T-cell (primary cell): ENCODE data around the gene SH3RF2. TPM values are rescaled to one million over a fixed set of nuclear protein-coding genes. Genes with fewer than 3 reads are reported as not detected.

Source experiments
- ATAC-seq, 4 experiments: fragments of 200-7000 bp in 3 of 4; fragments of 150-1000 bp in 1 of 4; cut with Tn5 transposase; replicated peaks in 1 of 4; 1 replicate in 3 of 4; 2 replicates in 1 of 4; pipeline ENCODE4 v1.10.0; 2021; ENCODE audit warnings: moderate library complexity in 3 of 4, mild to moderate bottlenecking in 2 of 4, moderate number of reproducible peaks in 1 of 4
- CTCF ChIA-PET, 2 donors: fragments of 300-600 bp; sonication (Branson Sonifier 250); formaldehyde crosslinking; loops; one replicate each; lab custom pipeline; 2022; ENCODE audit warnings: antibody characterized with exemption in 2 of 2; lab: Charles Lee
- POLR2A ChIA-PET, 2 donors: fragments of 300-600 bp; sonication (Branson Sonifier 250); formaldehyde crosslinking; loops; one replicate each; lab custom pipeline; 2022; ENCODE audit warnings: antibody characterized with exemption in 2 of 2; lab: Charles Lee
- DNase-seq, 35 experiments: peaks; one replicate each; pipeline versions ENCODE4 v3.0.0 to v3.0.0-alpha.2; 2013 to 2023
- H3K27ac ChIP-seq: one replicate; pipeline ENCODE4 v1.5.1; 2013; ENCODE audit warnings: low read length
- H3K27me3 ChIP-seq, 2 experiments: replicated peaks in 1 of 2; 1 replicate in 1 of 2; 2 replicates in 1 of 2; pipeline versions ENCODE4 v1.6.1 to v1.7.0; 2013; ENCODE audit warnings: low read length in 1 of 2, mixed read lengths in 1 of 2; ENCODE audit not compliant: control insufficient read depth in 2 of 2, insufficient read depth in 2 of 2; ENCODE audit errors: extremely low read depth in 1 of 2
- H3K36me3 ChIP-seq, 2 donors: 1 replicate in 1 of 2; 2 replicates in 1 of 2; pipeline versions ENCODE4 v1.6.1 to v1.7.0; 2013; ENCODE audit warnings: low read length in 1 of 2; ENCODE audit not compliant: control insufficient read depth in 2 of 2, insufficient read depth in 1 of 2; ENCODE audit errors: extremely low read depth in 1 of 2
- H3K4me1 ChIP-seq, 2 experiments: 1 replicate in 1 of 2; 2 replicates in 1 of 2; pipeline versions ENCODE4 v1.6.1 to v1.7.0; 2013; ENCODE audit warnings: low read length in 2 of 2, mixed read lengths in 1 of 2; ENCODE audit not compliant: insufficient read depth in 2 of 2, control insufficient read depth in 1 of 2; ENCODE audit errors: extremely low read depth in 1 of 2
- H3K4me3 ChIP-seq, 2 donors: 1 replicate in 1 of 2; 2 replicates in 1 of 2; pipeline versions ENCODE4 v1.5.1 to v1.7.0; 2013; ENCODE audit warnings: mild to moderate bottlenecking in 2 of 2, low read length in 1 of 2, moderate library complexity in 1 of 2; ENCODE audit not compliant: control insufficient read depth in 1 of 2; ENCODE audit errors: extremely low read depth in 1 of 2
- H3K9me3 ChIP-seq: 2 replicates; pipeline ENCODE4 v1.7.0; 2013
- H3K27ac Mint-ChIP-seq, 2 donors: one replicate each; pipeline ENCODE4 v1.8.0; 2020 to 2021; ENCODE audit warnings: mild to moderate bottlenecking in 2 of 2, mixed read lengths in 2 of 2
- H3K27me3 Mint-ChIP-seq, 2 donors: one replicate each; pipeline ENCODE4 v1.8.0; 2021 to 2022; ENCODE audit warnings: mixed read lengths in 2 of 2
- H3K36me3 Mint-ChIP-seq: one replicate; pipeline ENCODE4 v1.8.0; 2021; ENCODE audit warnings: mixed read lengths
- H3K4me1 Mint-ChIP-seq, 3 donors: one replicate each; pipeline ENCODE4 v1.8.0; 2020 to 2022; ENCODE audit warnings: mixed read lengths in 3 of 3, mild to moderate bottlenecking in 1 of 3
- H3K4me3 Mint-ChIP-seq, 3 donors: one replicate each; pipeline ENCODE4 v1.8.0; 2020 to 2022; ENCODE audit warnings: mild to moderate bottlenecking in 3 of 3, mixed read lengths in 3 of 3, moderate library complexity in 3 of 3
- H3K9me3 Mint-ChIP-seq, 3 donors: one replicate each; pipeline ENCODE4 v1.8.0; 2020 to 2022; ENCODE audit warnings: mixed read lengths in 3 of 3
- WGBS: methylation state at CpG from one replicate; pipeline ENCODE4 v1.1.5; 2013; ENCODE audit warnings: missing lambda C conversion rate; ENCODE audit not compliant: insufficient coverage; 5-methylcytosine and 5-hydroxymethylcytosine counted together
- total RNA-seq, 35 experiments: library from RNA in 6 of 35; stranded (reverse) in 6 of 35; fragments of 120-200 nt in 1 of 35; gene quantifications; one replicate each; pipeline versions ENCODE4 v1.2.1 to v1.2.4 and lab custom pipeline; 2013 to 2026

Gene SH3RF2
- total RNA-seq, 5 donors from 2014 or later (not counting 1 experiment from before 2014, with no cell fraction given), result 0.26 to 0.75 (median 0.37) TPM; not detected in 1

- Histone ChIP-seq H3K27me3 (peaks cover 0 to 5% of the 10 kb centered on the region in 2 experiments), H3K4me1 (no peaks in the 10 kb centered on the region), H3K4me3 (no peak overlapping the region), H3K27ac (no peak overlapping the region), H3K9me3 (no peaks in the 10 kb centered on the region), H3K36me3 (no peaks in the 10 kb centered on the region)
- no peak overlapping the region for H3K4me3 Mint-ChIP-seq
- peaks cover 0 to 4% (median 0%) of the 10 kb centered on the region in 3 donors for H3K9me3 Mint-ChIP-seq
- H3K27ac Mint-ChIP-seq, result no peak overlapping the region
- H3K27me3 Mint-ChIP-seq, result peaks cover 8 to 27% of the 10 kb centered on the region in 2 donors
- no peaks in the 10 kb centered on the region for H3K4me1 Mint-ChIP-seq
- ATAC-seq (no peak), DNase-seq (no peak)
- POLR2A ChIA-PET, result no interaction called here
- 48% methylated on average over 3 of the region's 4 CpGs for WGBS
- CTCF ChIA-PET, result no interaction called here
- H3K36me3 Mint-ChIP-seq, result no peaks in the 10 kb centered on the region
These were observed 111.0 kb downstream of the SH3RF2 start for GRCh38 chr5:146047396-146047795.

DNA sequence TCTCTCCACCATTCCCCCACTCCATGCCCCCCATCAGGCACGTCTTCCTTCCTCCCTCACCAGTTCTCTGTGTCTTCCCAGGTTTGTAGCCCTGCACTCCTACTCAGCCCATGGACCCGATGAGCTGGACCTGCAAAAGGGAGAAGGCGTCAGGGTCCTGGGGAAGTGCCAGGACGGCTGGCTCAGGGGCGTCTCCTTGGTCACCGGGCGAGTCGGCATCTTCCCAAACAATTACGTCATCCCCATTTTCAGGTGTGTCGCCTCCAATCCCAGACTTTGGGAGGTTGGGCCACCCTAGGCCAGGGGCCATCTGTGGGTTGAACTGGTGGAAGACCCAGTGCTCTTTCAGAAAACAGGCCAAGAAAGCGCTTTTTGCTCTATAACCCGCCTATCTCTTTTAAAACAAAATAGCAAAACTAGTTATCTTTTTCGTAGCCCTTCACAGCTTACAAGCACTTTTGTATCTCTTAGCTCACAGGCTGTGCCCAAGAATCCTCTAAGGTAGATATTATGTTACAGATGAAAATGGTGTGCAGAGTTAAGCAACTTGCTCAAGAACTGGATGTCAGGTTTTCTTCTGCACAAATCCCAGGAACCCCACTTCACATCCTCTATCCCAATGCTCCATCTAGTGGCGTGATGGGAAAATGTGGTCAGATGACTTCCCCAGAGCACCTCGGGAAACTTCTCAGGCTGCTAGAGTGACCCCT lies 112.8 kb downstream of the SH3RF2 start:
- DNase-seq, result no peak
- Histone ChIP-seq H3K36me3 (no peaks in the 10 kb centered on the region), H3K27me3 (peaks cover 0 to 5% of the 10 kb centered on the region in 2 experiments), H3K27ac (no peak overlapping the region), H3K9me3 (no peaks in the 10 kb centered on the region), H3K4me1 (no peaks in the 10 kb centered on the region), H3K4me3 (no peak overlapping the region)
- Mint-ChIP-seq H3K27ac (no peak overlapping the region), H3K9me3 (no peaks in the 10 kb centered on the region), H3K4me3 (no peak overlapping the region), H3K4me1 (no peaks in the 10 kb centered on the region), H3K27me3 (peaks cover 8 to 27% of the 10 kb centered on the region in 2 donors), H3K36me3 (no peaks in the 10 kb centered on the region)
- CTCF ChIA-PET, result interaction anchor here in 1 of 2 donors (0.7 kb wide), 1 partner anchor 367 kb away, joined by 4 read pairs; no protein-coding TSS in a partner anchor
- ATAC-seq, result no peak
- POLR2A ChIA-PET, result no interaction called here
- WGBS, result 79% methylated on average over 9 of the region's 15 CpGs

DNA sequence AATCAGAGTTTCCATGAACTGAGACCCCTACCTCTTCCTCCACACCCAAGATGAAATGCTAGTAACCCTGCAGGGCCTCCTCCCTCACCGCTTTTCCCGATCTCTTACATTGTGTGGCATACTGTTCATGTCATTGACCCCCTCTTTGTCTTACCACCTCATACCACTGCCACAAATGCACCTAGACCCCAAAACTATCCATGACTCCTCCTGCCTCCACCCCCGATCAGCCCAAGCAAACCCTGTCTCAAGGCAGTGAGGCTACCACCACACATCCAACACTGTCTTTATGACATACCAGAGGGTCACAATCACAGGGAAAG lies 113.3 kb downstream of the SH3RF2 start:
- POLR2A ChIA-PET, result no interaction called here
- no peaks in the 10 kb centered on the region for H3K36me3 Mint-ChIP-seq
- Histone ChIP-seq H3K4me3 (no peak overlapping the region), H3K4me1 (no peaks in the 10 kb centered on the region), H3K27ac (no peak overlapping the region), H3K36me3 (no peaks in the 10 kb centered on the region), H3K9me3 (no peaks in the 10 kb centered on the region), H3K27me3 (peaks cover 0 to 5% of the 10 kb centered on the region in 2 experiments)
- no peak overlapping the region for H3K4me3 Mint-ChIP-seq
- peaks cover 8 to 27% of the 10 kb centered on the region in 2 donors for H3K27me3 Mint-ChIP-seq
- WGBS, result 72% methylated on average over 3 of the region's 3 CpGs
- DNase-seq, result no peak
- H3K9me3 Mint-ChIP-seq, result no peaks in the 10 kb centered on the region
- H3K27ac Mint-ChIP-seq, result no peak overlapping the region
- CTCF ChIA-PET, result no interaction called here
- no peaks in the 10 kb centered on the region for H3K4me1 Mint-ChIP-seq
- no peak for ATAC-seq

DNA sequence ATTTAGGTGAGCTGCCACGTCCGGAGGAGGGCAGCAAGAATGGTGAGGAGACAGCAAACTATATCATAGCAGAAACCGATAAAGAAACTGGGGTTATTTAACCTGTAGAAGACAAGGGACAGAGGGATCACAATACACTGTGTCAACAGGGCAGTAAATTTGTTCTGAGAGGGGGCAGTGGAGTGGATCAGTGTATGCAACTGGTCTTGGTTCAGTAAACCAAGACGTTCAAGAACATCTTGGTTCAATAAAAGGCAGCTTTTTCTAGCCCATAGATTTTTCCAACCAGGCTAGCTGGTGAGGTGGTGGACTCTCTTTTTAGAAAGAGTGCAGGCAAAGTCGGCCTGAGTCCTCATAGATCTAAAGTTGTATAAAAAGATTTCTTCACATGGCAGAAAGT lies 113.7 kb downstream of the SH3RF2 start:
- no peaks in the 10 kb centered on the region for H3K9me3 ChIP-seq
- ATAC-seq (no peak), DNase-seq (no peak)
- H3K9me3 Mint-ChIP-seq, result no peaks in the 10 kb centered on the region
- H3K27ac Mint-ChIP-seq, result no peak overlapping the region
- H3K36me3 ChIP-seq, result no peaks in the 10 kb centered on the region
- peaks cover 8 to 27% of the 10 kb centered on the region in 2 donors for H3K27me3 Mint-ChIP-seq
- H3K4me3 ChIP-seq, result no peak overlapping the region
- H3K27me3 ChIP-seq, result peaks cover 0 to 5% of the 10 kb centered on the region in 2 experiments
- ChIA-PET POLR2A (no interaction called here), CTCF (no interaction called here)
- no peaks in the 10 kb centered on the region for H3K36me3 Mint-ChIP-seq
- H3K4me1 Mint-ChIP-seq, result no peaks in the 10 kb centered on the region
- no peak overlapping the region for H3K27ac ChIP-seq
- H3K4me3 Mint-ChIP-seq, result no peak overlapping the region
- H3K4me1 ChIP-seq, result no peaks in the 10 kb centered on the region
- 87% methylated on average over 3 of the region's 5 CpGs for WGBS

DNA sequence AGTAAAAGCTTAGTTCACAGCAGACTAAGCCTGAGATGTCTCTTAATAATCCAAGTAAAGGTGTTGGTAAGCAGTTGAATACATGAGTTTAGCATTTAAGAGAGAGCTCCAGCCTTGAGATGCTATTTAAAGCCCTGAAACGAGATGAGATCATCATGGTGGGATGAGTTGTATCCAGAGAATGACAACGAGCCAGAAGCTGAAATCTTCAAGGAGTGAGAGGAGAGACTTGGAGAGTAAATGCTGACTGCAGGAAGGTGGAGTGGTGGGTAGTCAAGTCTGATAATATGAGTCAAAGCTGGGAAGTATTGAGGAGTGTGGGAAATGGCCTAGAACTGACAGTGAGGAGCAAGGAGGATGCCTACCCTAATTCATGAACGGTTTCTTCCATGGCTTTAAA lies 115.3 kb downstream of the SH3RF2 start:
- H3K9me3 Mint-ChIP-seq, result no peaks in the 10 kb centered on the region
- CTCF ChIA-PET, result no interaction called here
- no peak overlapping the region for H3K4me3 Mint-ChIP-seq
- H3K4me1 ChIP-seq, result no peaks in the 10 kb centered on the region
- ATAC-seq (no peak), DNase-seq (no peak)
- no peaks in the 10 kb centered on the region for H3K4me1 Mint-ChIP-seq
- POLR2A ChIA-PET, result no interaction called here
- peaks cover 0 to 5% of the 10 kb centered on the region in 2 experiments for H3K27me3 ChIP-seq
- no peak overlapping the region for H3K4me3 ChIP-seq
- no peaks in the 10 kb centered on the region for H3K36me3 Mint-ChIP-seq
- H3K27ac Mint-ChIP-seq, result no peak overlapping the region
- 28% methylated on average over 2 of the region's 3 CpGs for WGBS
- H3K36me3 ChIP-seq, result no peaks in the 10 kb centered on the region
- H3K9me3 ChIP-seq, result no peaks in the 10 kb centered on the region
- H3K27me3 Mint-ChIP-seq, result peaks cover 10 to 24% of the 10 kb centered on the region in 2 donors
- no peak overlapping the region for H3K27ac ChIP-seq

- peaks cover 13 to 22% of the 10 kb centered on the region in 2 donors for H3K27me3 Mint-ChIP-seq
- H3K9me3 Mint-ChIP-seq, result no peaks in the 10 kb centered on the region
- no peaks in the 10 kb centered on the region for H3K27me3 ChIP-seq
- H3K27ac Mint-ChIP-seq, result no peak overlapping the region
- DNase-seq, result no peak
- ATAC-seq, result no peak
- H3K36me3 Mint-ChIP-seq, result no peaks in the 10 kb centered on the region
- POLR2A ChIA-PET, result no interaction called here
- no peaks in the 10 kb centered on the region for H3K4me1 ChIP-seq
- H3K36me3 ChIP-seq, result no peaks in the 10 kb centered on the region
- no peak overlapping the region for H3K4me3 Mint-ChIP-seq
- no peaks in the 10 kb centered on the region for H3K4me1 Mint-ChIP-seq
- H3K27ac ChIP-seq, result no peak overlapping the region
- H3K4me3 ChIP-seq, result no peak overlapping the region
- CTCF ChIA-PET, result no interaction called here
- H3K9me3 ChIP-seq, result no peaks in the 10 kb centered on the region
These were observed 116.4 kb downstream of the SH3RF2 start for GRCh38 chr5:146052780-146053179.
